Measurements from ENCODE around the gene CFDP1. TPM values are rescaled to one million over a fixed set of nuclear protein-coding genes. Genes with fewer than 3 reads are reported as not detected.

The CFDP1 gene
- total and polyA plus RNA-seq, 2 of the 13 experiments (the other 11 are each of a cell fraction or from before 2014, with no cell fraction given): 78.6 to 153 TPM

DNA sequence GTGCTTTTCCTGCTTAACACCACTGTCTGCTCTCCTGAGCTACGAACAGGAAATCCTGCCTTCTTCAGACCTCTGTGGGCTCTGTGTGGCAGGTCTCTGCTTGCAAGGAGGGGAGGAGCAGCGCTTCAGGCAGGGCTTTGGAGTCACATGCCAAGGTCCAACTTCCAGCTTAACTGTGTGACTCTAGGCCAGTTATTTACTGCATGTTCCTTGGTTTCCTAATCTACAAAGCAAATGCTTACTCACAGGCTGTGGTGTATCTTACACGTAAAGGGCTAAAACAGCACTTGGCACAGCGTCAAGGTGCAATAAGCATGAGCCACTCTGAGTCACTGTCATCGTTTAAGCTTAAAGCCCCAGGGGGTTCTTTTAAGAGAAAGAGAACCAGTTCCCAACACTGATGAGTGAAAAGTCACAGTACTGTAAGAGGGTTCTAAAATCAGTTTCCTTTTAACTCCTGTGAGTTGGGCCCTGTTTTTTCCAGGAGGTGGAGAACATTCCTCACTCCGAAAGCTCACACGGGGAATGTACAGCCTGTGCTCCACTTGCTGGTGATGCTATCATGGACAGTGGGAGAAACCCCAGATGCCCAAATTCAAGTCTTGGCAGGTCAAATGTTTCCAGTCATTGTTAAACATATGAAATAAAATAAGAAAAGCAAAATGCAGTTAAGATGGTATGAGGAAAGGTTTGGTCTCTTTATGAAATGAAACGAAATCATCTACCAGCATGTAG, 127.8 kb downstream of the CFDP1 start (continued):
- TF ChIP-seq, protein P1, sequence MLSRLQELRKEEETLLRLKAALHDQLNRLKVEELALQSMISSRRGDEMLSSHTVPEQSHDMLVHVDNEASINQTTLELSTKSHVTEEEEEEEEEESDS (CRISPR knock-in tag; IDR thresholded peaks at IDR 0.05; ENCODE audit: borderline replicate concordance): 0 out of 2 replicates have a peak, but pooled peaks have one; percentile 76
- TF ChIP-seq CSRNP1 (CRISPR knock-in tag; IDR thresholded peaks at IDR 0.05): 0 out of 2 replicates have a peak, but pooled peaks have one; percentile 81
- TF ChIP-seq ZNF547 (CRISPR knock-in tag; IDR thresholded peaks at IDR 0.05): peak; percentile 64; the same call in 1 of the 2 replicates
- TF ChIP-seq, protein P2, sequence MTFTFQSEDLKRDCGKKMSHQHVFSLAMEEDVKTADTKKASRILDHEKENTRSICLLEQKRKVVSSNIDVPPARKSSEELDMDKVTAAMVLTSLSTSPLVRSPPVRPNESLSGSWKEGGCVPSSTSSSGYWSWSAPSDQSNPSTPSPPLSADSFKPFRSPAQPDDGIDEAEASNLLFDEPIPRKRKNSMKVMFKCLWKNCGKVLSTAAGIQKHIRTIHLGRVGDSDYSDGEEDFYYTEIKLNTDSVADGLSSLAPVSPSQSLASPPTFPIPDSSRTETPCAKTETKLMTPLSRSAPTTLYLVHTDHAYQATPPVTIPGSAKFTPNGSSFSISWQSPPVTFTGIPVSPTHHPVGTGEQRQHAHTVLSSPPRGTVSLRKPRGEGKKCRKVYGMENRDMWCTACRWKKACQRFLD (CRISPR knock-in tag; IDR thresholded peaks at IDR 0.05; ENCODE audit: borderline replicate concordance): 0 out of 2 replicates have a peak, but pooled peaks have one; percentile 15
- no peak for TF ChIP-seq RELA (CRISPR knock-in tag; IDR thresholded peaks at IDR 0.05)
- no peak for TF ChIP-seq ZNF282 (IDR thresholded peaks at IDR 0.05; ENCODE audit: partially characterized antibody)
- no peak for TF ChIP-seq HNRNPUL1 (IDR thresholded peaks at IDR 0.05; ENCODE audit: low read depth, low read length)
- peak; percentile 52; the same call in 1 of the 2 replicates for TF ChIP-seq ETV6 (CRISPR knock-in tag; conservative IDR thresholded peaks at IDR 0.05)
- peak; percentile 74; the same call in 1 of the 2 replicates for TF ChIP-seq RBAK (CRISPR knock-in tag; IDR thresholded peaks at IDR 0.05)
- peak; percentile 88; the same call in 1 of the 2 replicates for TF ChIP-seq ZNF710 (CRISPR knock-in tag; IDR thresholded peaks at IDR 0.05; ENCODE audit: borderline replicate concordance)
- TF ChIP-seq MLX (CRISPR knock-in tag; IDR thresholded peaks at IDR 0.05): peak; percentile 98
- TF ChIP-seq ZNF746 (CRISPR knock-in tag; IDR thresholded peaks at IDR 0.05): peak; percentile 61; the same call in 1 of the 2 replicates
- TF ChIP-seq ZNF614 (CRISPR knock-in tag; IDR thresholded peaks at IDR 0.05; ENCODE audit: borderline replicate concordance): peak; percentile 98
- no peak for TF ChIP-seq ZNF20 (CRISPR knock-in tag; IDR thresholded peaks at IDR 0.05)
- TF ChIP-seq SYNCRIP (IDR thresholded peaks at IDR 0.05; ENCODE audit: insufficient read depth, low read depth, low read length): no peak
- peak; percentile 88 for TF ChIP-seq ZNF501 (CRISPR knock-in tag; IDR thresholded peaks at IDR 0.05)
- no peak for TF ChIP-seq EED (CRISPR knock-in tag; IDR thresholded peaks at IDR 0.05)
- TF ChIP-seq SNAI1 (CRISPR knock-in tag; IDR thresholded peaks at IDR 0.05; ENCODE audit: borderline replicate concordance): no peak
- no peak for TF ChIP-seq TEAD2 (CRISPR knock-in tag; IDR thresholded peaks at IDR 0.05)
- TF ChIP-seq MEIS1 (CRISPR knock-in tag; IDR thresholded peaks at IDR 0.05; ENCODE audit: borderline replicate concordance): peak; percentile 83

All from HepG2 (cell line).